GM19351 (cell line): Measurements from ENCODE around the gene TNFRSF8.
A peak's percentile ranks its signal among the peaks of the same experiment; 100 is the strongest.
"Not testable (repeated sequence)": the region's sequence is repeated elsewhere in the genome, so short reads cannot be mapped to it uniquely, and the experiment has no call there.

ENCODE experiments used
- ATAC-seq: cut with Tn5 transposase; IDR thresholded peaks from one replicate; pipeline ENCODE4 v1.9.1; 2021; ENCODE audit warnings: mild to moderate bottlenecking, moderate library complexity; ENCODE audit not compliant: unreplicated experiment

The TNFRSF8 gene

DNA sequence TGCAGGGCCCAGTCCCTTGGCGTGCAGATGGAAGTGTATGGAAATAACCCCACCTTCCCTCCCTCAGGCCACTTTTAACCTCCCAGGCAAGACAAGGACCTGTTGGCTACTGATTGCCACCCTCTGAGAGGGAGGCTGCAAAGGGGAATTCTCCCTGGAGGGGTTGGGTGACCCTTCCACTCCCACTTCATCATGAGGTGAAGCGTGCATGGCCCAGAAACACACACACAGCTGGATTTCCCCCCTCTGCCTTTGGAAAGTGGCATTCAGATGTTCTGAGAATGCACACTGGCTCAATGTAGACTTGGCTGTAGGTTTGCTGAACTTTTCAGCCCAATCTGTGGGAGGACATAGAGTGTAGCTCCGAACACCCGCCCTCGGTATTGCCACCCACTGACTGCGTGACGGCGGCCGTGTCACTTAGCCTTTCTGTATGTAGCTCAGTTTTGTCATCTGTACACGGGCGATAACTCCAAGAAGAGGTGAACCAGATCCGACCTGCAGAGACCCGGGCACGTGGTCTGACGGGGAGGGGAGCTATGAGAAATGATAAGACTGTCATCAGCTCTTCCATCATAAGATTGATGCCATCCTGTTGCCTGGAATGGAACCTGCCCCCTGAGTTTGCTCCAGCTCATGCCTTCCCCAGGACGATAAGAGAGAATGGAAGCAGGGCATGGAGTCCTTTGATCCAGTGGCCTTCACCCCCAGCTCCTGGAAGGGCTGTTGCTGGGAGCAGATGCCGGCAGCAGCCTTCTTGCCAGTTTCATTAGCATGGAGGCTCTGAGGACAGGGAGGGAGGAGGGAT lies 24.5 kb upstream of the TNFRSF8 start:
- no peak for ATAC-seq

DNA sequence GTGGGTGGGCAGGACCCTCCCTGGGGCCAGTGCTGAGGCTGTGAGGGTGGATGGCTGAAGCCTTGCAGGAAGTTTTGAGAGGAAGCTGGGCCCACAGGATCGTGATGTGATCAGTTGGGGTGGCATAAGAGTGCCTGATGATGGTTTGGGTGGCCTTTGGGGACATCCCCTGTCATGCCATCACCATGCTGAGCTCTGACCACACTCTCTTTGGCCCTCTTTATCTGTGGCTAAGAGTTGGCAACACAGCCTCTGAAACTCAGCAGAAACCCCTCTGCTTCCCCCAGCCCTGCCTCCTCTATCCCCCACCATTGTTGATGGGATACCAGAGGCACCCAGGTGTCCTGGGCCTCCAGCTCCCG lies 24.0 kb upstream of the TNFRSF8 start:
- ATAC-seq, result no peak

DNA sequence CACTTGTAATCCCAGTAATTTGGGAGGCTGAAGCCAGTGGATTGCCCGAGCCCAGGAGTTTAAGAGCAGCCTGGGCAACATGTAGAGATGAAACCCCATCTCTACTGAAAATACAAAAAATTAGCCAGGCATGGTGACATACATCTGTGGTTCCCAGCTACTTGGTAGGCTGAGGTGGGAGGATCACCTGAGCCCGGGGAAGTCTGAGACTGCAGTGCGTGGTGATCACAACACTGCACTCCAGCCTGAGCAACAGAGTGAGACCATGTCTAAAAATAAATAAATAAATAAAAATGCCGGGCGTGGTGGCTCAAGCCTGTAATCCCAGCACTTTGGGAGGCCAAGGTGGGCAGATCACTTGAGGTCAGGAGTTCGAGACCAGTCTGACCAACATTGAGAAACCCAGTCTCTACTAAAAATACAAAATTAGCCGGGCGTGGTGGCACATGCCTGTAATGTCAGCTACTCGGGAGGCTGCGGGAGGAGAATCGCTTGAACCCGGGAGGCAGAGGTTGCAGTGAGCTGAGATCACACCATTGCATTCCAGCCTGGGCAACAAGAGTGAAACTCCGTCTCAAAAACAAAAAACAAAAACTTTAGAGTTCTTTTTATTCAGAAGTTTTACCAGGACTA lies 23.2 kb upstream of the TNFRSF8 start:
- ATAC-seq, result peak; percentile 43

DNA sequence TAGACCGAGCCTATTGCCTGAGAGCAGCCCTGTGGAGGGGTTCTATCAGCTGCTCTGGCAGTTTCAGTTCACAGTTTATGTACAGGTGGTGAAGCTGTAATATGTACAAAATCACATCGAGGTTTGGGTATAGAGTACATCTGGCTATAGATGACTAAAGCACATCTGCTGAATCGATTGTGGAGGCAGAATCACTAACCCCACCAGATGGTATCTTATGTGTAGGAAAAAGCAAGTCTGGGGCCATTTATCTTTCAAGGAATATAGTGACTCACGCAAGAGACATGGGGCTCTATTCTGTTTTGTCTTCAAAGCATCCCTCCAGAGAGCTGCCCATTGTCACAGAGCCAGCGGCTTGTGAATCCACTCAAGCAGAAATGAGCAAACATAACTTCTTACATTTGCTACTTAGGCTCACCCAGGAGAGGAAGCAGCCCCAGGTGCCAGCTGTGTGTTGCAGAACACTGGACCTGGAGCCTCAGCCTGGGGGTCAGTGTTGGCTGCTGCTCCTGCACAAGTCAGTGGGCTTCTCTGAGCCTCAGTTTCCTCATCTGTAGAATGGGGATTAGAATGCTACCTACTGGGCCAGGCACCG lies 22.5 kb upstream of the TNFRSF8 start:
- peak; percentile 73 for ATAC-seq

DNA sequence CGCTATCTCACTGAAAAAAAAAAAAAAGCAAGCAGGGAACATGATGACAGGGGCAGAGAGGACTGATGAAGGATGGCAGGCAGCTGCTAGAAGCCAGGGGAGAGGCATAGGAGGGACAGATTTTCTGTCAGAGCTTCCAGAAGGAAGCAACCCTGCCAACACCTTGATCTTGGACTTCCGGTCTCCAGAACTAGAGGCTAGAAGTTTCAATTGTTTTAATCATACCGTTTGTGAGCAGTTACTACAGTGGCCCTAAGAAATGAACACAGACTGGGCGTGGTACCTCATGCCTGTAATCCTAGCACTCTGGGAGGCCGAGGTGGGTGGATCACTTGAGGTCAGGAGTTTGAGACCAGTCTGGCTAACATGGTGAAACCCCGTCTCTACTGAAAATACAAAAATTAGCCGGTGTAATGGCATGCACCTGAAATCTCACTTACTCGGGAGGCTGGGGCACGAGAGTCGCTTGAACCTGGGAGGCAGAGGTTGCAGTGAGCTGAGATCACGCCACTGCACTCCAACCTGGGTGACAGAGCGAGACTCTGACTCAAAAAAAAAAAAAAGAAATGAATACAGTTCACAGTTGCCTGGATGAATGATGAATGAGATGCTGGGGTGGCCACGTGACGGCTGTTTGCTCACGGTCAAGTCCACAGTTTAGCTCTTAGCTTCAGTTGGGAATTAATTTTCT lies 18.8 kb upstream of the TNFRSF8 start:
- ATAC-seq, result not testable (repeated sequence)

DNA sequence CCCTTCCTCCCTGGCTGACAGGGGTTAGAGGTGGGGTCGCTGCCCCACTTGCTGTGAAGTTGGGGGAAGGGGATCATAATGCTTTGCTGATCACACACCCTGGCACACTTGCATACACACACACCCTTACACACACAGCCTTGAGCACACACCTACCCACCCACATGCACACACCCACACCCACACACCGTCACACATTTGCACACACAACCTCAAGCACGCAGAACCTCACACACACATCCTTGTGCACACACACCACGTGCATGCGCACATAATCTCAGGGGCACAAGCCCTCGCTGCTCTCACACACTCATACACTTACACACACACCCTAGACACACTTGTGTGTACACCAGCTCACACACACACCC lies 16.4 kb upstream of the TNFRSF8 start:
- no peak for ATAC-seq

DNA sequence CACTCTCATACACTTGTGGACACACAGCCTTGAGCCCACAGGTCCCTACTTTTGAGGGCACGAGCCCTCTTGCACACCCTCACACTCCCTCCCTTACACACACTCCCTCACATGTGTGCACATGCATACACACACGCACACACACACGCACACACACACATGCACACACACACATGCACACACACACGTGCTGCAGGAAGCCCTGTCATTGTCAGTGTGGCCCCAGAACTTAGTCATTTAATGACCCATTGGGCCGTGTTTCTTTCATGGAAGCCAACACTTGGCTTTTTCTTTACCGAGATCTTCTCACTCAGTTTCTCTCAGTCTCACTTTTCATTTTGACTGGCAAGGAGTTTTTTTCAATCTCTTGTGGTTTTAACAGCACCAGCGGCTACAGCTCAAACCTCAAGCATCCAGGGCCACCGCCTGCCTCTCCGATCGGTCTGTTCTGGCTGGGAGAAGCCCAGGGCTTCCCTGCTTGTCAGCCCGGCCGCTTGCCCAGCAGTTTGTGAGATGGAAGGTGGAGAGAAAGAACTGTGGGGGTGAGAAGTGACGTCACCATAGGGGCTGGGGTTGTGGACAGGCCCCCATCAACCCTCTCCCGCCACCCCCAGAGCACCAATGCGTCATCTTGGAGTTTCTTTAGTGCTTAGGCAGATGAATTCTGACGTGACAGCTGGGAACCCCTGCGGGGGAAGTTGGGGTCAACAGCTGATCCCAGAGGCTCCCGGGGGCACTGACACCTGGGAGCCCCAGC lies 15.8 kb upstream of the TNFRSF8 start:
- peak; percentile 41 for ATAC-seq

DNA sequence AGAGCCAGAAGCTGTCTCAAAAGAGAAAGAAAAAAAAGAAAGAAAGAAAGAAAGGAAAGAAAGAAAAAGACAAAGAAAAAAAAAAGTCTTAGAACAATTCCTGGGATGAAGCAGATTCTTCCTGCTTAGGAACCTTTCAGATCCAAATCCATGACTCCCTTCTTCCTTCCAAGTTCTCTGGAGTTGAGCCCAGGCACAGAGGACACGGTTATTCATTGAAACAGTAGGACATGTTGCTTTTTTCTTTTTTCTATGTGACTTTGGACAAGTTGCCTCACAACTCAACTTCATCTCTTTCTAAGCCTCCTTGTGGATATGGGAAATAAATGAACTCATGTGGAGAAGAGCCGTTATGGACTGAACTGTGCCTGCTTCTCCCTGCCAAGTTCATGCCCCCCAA lies 14.7 kb upstream of the TNFRSF8 start:
- ATAC-seq, result no peak

DNA sequence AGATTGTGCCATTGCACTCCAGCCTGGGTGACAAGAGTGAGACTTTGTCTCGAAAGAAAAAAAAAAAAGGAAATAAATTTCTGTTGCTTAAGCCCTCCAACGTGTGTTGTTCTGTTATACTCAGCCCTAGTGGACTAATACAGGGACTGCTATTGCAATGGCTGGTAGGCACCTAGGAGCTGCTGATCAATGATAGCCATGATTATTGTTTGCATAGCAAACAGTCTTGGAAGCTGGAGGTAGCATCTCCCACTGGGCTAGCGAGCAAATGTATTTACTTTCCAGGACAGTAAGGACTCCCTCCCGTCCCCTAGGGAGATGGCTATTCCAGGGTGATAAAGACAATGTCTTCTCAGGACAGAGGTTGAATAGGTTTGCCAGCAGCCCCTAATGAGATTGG lies 13.5 kb upstream of the TNFRSF8 start:
- ATAC-seq, result no peak

DNA sequence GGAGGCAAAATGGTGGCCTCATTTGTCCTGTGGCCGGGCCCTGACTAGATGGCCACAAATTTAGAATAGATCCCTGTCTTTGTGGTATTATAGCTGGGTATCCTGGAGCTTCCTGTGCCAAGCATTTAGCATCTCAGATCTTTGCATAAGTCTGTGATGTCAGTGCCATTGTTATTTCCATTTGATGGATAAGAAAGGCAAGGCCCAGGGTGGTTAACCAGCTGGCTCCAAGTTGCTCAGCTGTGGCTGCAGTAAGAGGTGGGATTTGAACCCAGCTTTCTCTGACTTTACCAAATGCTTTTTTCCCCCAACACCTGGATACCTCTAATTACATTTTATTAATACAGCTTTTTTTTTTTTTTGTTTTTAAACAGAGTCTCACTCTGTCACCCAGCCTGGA lies 11.7 kb upstream of the TNFRSF8 start:
- no peak for ATAC-seq

DNA sequence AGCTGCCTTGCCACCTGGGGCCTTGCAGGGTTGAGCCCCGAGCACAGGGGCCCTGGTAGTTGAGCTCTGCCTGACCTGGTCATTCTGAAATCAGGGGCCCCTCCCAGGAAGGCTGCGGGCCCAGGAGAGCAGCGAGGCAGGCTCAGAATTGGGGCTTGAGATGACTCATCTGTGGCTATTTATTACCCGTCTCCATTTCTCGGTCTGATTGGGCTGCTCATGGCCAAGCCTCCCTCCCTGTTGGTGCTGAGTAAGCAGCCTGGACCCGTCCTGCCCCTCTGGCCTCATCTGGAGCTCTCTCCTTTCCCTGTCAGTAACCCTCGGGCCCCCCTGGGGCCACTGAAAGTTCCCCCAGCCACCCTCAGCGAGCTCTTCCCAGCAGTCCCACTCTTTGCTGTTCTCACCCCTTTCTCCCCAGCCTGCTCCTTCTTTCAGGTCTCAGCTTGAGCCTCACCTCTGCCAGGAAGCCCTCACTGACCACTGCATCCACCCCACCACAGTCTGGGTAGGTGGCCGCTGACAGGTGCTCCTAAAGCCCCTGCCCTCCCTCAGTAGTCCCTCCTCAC lies 11.0 kb upstream of the TNFRSF8 start:
- peak; percentile 68 for ATAC-seq

DNA sequence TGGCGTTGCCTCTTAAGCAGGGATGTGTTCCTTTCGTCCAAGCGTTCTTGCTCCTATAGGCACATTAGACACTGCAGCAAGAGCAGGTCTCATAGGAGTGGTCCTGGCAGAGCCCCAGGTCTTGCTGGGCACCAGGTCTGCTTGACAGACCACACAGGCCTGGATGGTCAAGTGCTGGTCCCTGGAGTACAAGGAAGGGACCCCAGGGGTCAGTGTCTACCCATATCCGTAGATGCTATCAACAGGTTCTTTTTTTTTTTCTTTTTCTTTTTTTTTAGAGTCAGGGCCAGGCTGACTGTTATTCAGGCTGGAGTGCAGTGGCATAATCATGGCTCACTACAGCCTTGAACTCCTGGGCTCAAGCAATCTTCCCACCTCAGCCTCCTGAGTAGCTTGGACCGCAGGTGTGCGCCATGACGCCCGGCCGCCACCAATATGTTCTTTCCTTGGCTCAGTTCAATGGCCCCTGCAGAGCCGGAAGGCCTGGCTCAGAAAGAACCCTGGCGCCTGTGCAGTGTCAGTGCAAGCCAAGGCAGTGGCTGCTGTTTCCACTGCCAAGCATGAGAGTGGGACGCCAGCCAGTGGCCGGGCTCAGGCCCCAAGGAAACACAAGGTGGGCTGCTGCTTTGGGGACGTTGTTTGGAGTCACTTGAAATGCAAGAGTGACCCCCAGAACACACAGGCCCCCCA lies 10.0 kb upstream of the TNFRSF8 start:
- no peak for ATAC-seq

DNA sequence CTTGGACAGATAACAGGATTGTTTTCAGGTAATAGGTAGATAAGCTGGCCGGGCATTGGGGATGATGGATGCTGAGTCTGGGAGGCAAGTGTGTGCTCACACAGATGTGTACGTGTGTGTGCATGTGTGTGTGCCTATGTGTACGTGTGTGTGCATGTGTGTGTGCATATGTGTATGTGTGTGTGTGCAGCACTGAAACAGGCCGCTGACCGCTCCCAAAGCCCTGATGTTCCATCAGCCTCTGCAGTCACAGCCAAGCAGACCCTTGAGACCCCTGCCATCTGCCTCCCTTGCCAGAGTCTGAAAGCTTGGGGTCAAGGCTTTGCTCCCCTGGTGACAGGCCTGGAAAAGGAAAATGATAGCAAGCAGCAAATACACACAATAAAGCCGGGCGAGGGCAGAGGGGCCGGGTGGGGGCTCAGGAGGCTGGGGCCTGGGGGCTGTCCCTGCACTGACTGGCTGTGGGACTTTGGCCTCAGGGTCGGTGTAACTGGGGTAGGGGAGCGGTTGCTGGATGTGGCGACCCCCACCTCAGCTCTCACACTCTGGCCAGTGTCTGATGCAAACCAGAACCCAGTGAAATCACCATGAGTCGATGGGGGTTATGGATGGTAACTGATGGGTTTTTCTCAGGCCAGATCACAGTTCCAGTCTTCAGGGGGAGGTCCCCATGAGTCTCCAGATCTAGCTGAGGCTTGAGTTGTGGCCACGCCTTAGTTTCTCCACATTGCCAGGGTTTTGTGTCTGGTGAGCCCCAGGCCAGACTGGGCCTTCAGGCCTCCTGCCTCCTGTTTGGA lies 9.2 kb upstream of the TNFRSF8 start:
- ATAC-seq, result no peak

DNA sequence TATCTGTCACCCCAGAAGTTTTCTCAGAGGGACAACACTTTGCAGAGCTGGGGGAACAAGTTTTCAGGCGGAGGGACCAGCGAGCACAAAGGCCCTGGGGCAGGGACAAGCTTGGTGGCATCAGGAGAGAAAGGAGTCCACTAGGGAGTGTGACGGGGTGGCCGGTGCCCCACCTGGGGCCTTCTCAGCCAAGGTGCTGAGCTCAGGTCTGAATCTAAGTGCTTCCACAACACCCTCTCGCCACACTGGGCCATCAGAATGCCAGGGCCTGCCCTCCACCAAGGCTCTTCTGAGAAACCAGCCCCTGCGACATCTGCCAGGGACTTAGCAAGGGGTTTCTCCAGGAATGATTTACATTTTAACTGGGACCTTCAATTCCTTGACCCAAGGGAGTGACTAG lies 7.8 kb upstream of the TNFRSF8 start:
- ATAC-seq, result no peak

DNA sequence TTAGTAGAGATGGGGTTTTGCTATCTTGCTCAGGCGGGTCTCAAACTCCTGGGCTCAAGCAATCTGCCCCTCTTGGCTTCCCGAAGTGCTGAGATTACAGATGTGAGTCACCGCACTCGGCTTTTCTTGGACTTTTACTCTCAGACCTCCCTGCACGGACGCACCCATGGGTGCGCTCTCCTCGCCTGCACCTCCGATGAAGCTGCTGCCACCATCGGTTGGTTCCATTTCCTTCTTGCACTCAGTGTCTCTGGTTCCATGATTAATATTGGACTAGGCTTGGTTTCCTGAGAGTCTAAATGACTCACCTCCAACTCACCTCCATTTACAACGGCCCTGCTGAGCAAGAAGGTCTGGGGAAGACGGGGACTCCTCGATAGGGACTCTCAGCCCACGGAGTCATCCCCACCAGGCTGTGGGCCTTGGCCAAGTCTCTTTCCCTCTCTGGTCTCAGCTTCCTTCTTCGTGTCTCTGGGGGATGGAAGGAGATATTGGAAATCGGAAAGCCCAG lies 6.7 kb upstream of the TNFRSF8 start:
- ATAC-seq, result no peak

DNA sequence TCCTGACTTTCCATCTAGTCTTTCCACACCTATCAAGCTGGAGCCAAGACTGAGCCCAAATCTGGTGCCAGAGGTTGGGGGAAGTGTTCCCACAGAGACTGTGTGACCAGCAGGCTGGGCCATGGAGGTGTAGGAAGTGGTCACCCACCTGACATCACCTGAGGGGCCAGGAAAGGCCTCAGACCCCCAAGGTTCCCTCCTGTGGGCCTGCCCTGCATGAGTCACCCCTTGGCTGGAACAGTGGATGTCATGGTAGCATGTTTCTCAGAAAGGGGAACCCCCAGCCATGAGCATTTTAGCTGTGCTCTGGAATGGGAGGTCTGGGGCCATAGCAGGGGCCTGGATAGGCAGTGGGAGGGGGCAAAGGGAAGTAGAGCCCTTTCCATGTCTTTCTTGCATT lies 5.7 kb upstream of the TNFRSF8 start:
- ATAC-seq, result no peak

DNA sequence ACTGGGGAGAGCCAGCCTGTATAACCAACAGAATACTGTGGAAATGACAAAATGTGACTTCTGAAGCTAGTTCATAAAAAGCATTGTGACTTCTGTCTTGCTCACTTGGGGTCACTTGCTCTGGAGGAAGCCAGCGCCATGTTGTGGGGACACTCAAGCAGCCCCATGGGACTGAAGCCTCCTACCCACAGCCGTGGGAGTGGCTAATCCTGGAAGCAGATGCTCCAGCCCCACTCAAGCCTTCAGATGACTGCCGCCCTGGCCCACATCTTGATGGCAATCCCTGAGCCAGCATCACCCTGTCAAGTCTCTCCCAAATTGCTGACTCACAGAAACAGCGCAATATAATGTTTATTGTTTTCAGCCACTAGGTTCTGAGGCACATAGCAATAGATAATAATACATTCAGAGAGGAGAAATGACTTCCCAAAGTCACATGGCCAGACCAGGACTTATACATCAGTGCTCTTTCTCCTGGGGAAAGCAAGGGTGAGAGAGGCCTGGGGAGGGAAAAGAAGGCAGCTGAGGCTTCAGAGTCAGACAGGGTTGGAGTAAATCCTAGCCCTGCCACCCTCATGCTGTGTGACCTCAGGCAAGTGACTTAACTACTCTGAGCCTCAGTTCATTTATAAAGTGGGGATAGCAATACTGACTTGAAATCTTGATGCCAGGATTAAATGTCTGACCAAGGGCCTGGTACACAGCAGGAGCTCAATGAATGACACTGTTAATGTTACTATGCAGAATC lies 5.0 kb upstream of the TNFRSF8 start:
- ATAC-seq, result no peak

DNA sequence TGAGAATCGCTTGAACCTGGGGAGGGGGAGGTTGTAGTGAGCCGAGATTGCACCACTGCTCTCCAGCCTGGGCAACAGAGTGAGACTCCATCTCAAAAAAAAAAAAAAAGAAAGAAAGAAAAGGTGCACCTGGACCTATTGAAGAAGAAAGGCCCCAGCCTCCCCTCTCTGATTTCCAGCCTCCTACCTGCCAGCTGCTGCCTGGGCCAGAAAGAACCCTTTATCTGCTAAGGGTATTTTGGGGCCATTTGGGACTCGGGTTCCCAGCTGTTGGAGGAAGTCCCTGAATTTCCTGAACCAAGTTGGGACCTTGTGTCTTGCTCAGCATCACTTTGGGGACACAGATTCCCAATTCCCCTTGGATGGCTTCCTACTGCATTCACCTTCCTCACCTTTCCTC lies 3.9 kb upstream of the TNFRSF8 start:
- no peak for ATAC-seq
